Subcutaneous abdominal adipose tissue (tissue), 5 donors: ENCODE results near the gene TLE4.

ENCODE experiments used
- H3K27ac ChIP-seq: one replicate; pipeline ENCODE4 v1.7.0; 2013; ENCODE audit warnings: low read depth, mild to moderate bottlenecking, inconsistent platforms, low read length, moderate library complexity
- H3K27me3 ChIP-seq, 5 donors: one replicate each; pipeline ENCODE4 v1.7.0; 2013; ENCODE audit warnings: low read length in 5 of 5, inconsistent platforms in 1 of 5; ENCODE audit not compliant: control insufficient read depth in 5 of 5, insufficient read depth in 4 of 5
- H3K36me3 ChIP-seq, 5 donors: one replicate each; pipeline ENCODE4 v1.7.0; 2013; ENCODE audit warnings: low read length in 5 of 5; ENCODE audit not compliant: control insufficient read depth in 5 of 5, insufficient read depth in 5 of 5
- H3K4me1 ChIP-seq, 5 donors: one replicate each; pipeline ENCODE4 v1.7.0; 2013; ENCODE audit warnings: low read length in 5 of 5, mild to moderate bottlenecking in 3 of 5, moderate library complexity in 1 of 5; ENCODE audit not compliant: control insufficient read depth in 5 of 5, insufficient read depth in 5 of 5
- H3K4me3 ChIP-seq, 5 donors: one replicate each; pipeline ENCODE4 v1.7.0; 2013; ENCODE audit warnings: low read length in 5 of 5, low read depth in 1 of 5
- H3K9ac ChIP-seq, 5 donors: one replicate each; pipeline ENCODE4 v1.7.0; 2013; ENCODE audit warnings: low read length in 5 of 5, mild to moderate bottlenecking in 4 of 5, moderate library complexity in 3 of 5
- H3K9me3 ChIP-seq, 5 donors: one replicate each; pipeline ENCODE4 v1.7.0; 2013; ENCODE audit warnings: low read length in 5 of 5; ENCODE audit not compliant: control insufficient read depth in 5 of 5
- donor health status: healthy.
- donor health status: healthy.
- donor health status: healthy.
- donor health status: healthy.
- donor health status: healthy.

TLE4 gene

DNA sequence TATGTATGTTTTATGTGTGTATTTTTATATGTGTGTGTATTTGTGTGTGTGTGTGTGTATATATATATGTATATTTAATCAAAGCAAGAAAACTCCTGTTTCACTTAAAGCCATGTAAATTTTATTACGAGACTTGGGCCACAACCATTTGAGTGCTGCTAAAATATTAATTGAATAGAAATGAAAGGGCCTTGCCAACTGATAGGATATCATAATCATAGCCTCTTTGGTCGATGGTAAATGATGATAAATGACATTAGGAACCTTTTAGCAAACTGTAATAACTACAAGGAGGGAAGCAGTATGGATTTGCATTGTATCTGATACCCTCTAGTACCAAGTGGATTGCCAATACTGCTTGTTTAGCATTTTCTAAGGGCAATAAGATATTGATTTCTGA lies 7.9 kb downstream of the TLE4 start:
- no peak overlapping the region for H3K9ac ChIP-seq
- no peak overlapping the region for H3K27ac ChIP-seq
- H3K36me3 ChIP-seq = no peaks in the 10 kb centered on the region
- peaks cover 0 to 28% (median 8%) of the 10 kb centered on the region in 5 donors for H3K4me1 ChIP-seq
- no peaks in the 10 kb centered on the region for H3K9me3 ChIP-seq
- H3K4me3 ChIP-seq = no peak overlapping the region
- H3K27me3 ChIP-seq = no peaks in the 10 kb centered on the region

- no peak overlapping the region for H3K4me3 ChIP-seq
- no peaks in the 10 kb centered on the region for H3K9me3 ChIP-seq
- no peaks in the 10 kb centered on the region for H3K36me3 ChIP-seq
- H3K27me3 ChIP-seq = no peaks in the 10 kb centered on the region
- H3K4me1 ChIP-seq = peaks cover 0 to 25% (median 8%) of the 10 kb centered on the region in 5 donors
- H3K27ac ChIP-seq = no peak overlapping the region
- H3K9ac ChIP-seq = no peak overlapping the region
These were observed 8.3 kb downstream of the TLE4 start for GRCh38 chr9:79580055-79580454.

DNA sequence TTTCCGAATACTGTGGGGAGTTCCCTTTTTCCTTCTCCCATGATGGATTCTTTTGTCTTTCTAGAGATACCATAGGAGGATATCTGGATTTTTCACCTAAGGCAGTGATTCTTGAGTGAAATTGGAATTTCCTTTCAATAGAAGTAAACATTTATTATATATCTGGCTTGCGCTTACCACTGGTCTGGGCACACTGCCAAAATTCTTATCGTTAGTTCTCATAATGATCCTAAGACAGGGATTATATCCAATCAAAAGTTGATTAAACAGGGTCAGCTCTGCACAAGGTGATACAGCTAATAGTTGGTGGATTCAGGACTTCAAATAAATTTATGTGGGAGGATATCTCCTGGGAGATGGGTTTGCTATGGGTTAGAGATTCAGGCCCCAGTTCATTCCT lies 9.6 kb downstream of the TLE4 start:
- Histone ChIP-seq H3K27me3 (no peaks in the 10 kb centered on the region), H3K4me1 (peaks cover 0 to 25% (median 8%) of the 10 kb centered on the region in 5 donors), H3K36me3 (no peaks in the 10 kb centered on the region), H3K4me3 (no peak overlapping the region), H3K9ac (no peak overlapping the region), H3K9me3 (no peaks in the 10 kb centered on the region), H3K27ac (no peak overlapping the region)

DNA sequence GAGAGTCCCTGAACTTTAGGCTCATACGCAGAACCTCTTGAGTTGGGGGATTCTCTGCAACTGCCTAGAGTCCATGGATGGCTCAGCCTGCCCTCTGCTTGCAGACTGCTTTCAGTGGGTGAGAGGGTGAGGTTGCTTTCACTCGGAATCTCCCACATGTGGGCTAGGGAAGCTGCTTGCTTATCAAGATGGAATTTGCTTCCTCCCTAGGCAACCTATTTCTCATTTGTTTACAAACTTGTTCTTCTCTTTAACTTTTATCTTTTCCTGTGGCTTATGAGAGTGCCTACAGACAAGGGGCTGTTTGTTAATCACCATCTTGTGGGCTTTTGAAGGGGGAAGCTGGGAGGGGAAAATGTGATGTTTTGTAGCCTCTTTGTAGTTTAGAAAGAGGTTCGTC lies 10.0 kb downstream of the TLE4 start:
- no peak overlapping the region for H3K4me3 ChIP-seq
- no peaks in the 10 kb centered on the region for H3K36me3 ChIP-seq
- H3K9me3 ChIP-seq = no peaks in the 10 kb centered on the region
- H3K4me1 ChIP-seq = peaks cover 0 to 25% (median 8%) of the 10 kb centered on the region in 5 donors
- H3K9ac ChIP-seq = no peak overlapping the region
- no peak overlapping the region for H3K27ac ChIP-seq
- H3K27me3 ChIP-seq = no peaks in the 10 kb centered on the region

GRCh38 chr9:79583952-79584654 lies 12.3 kb downstream of the TLE4 start:
- Histone ChIP-seq H3K27ac (no peak overlapping the region), H3K4me1 (peaks cover 0 to 21% (median 8%) of the 10 kb centered on the region in 5 donors), H3K9ac (no peak overlapping the region), H3K9me3 (no peaks in the 10 kb centered on the region), H3K4me3 (no peak overlapping the region), H3K27me3 (no peaks in the 10 kb centered on the region), H3K36me3 (no peaks in the 10 kb centered on the region)

DNA sequence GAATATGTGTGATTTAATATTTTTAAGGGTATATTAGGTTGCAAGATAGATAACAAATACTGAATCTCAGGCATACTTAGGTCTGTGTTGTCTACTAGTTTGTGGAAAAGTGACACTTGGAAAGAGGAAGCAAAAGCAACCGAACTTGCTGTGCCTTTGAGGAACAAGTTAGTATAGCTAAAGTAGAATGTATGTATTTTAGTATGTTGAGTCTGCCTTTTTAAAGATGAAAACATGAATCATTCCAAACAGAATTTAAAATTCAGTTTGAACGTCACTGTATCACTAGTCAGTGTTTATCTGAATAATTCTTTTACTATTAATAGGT lies 12.9 kb downstream of the TLE4 start:
- Histone ChIP-seq H3K27ac (no peak overlapping the region), H3K9me3 (no peaks in the 10 kb centered on the region), H3K27me3 (no peaks in the 10 kb centered on the region), H3K9ac (no peak overlapping the region), H3K36me3 (no peaks in the 10 kb centered on the region), H3K4me1 (peaks cover 0 to 21% (median 8%) of the 10 kb centered on the region in 5 donors), H3K4me3 (no peak overlapping the region)

DNA sequence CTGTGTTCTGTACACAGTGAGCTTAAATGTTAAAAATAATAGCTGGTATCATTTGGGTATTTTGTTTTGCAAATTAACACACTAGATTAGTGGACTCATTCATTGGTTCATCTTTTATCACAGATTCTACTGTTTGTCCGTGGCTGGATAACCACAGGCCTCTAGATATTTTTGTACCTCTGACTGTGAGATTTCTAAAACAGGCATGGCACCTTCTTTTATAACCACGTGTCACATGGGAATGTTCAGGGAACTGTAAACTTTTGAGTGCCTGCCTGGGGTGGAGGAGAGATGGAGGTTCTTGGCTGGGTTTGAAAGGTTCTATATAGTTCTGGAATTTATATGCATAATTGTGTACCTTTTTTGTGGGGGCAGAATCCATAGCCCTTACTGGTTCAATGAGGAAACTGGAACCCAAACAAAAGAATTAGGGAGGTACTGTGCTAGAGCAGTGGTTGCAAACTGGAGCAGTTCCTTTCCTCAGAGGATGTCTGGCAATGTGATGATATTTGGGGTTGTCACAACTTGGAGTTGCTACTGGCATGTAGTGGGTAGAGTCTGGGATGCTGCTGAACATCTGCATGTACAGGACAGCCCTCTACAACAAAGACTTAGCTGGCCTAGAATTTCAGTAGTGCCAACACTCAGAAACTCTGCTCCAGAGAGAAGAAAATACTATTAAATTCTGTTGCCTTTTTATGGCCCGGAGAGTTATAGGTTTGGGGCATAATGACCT lies 16.9 kb downstream of the TLE4 start:
- H3K9ac ChIP-seq = no peak overlapping the region
- no peak overlapping the region for H3K27ac ChIP-seq
- peaks cover 0 to 9% (median 0%) of the 10 kb centered on the region in 5 donors for H3K4me1 ChIP-seq
- no peaks in the 10 kb centered on the region for H3K36me3 ChIP-seq
- H3K9me3 ChIP-seq = no peaks in the 10 kb centered on the region
- H3K27me3 ChIP-seq = no peaks in the 10 kb centered on the region
- no peak overlapping the region for H3K4me3 ChIP-seq

GRCh38 chr9:79591458-79591857 lies 19.7 kb downstream of the TLE4 start:
- Histone ChIP-seq H3K9ac (no peak overlapping the region), H3K4me3 (no peak overlapping the region), H3K27ac (no peak overlapping the region), H3K36me3 (no peaks in the 10 kb centered on the region), H3K4me1 (peaks cover 0 to 3% (median 0%) of the 10 kb centered on the region in 5 donors), H3K27me3 (no peaks in the 10 kb centered on the region), H3K9me3 (no peaks in the 10 kb centered on the region)

DNA sequence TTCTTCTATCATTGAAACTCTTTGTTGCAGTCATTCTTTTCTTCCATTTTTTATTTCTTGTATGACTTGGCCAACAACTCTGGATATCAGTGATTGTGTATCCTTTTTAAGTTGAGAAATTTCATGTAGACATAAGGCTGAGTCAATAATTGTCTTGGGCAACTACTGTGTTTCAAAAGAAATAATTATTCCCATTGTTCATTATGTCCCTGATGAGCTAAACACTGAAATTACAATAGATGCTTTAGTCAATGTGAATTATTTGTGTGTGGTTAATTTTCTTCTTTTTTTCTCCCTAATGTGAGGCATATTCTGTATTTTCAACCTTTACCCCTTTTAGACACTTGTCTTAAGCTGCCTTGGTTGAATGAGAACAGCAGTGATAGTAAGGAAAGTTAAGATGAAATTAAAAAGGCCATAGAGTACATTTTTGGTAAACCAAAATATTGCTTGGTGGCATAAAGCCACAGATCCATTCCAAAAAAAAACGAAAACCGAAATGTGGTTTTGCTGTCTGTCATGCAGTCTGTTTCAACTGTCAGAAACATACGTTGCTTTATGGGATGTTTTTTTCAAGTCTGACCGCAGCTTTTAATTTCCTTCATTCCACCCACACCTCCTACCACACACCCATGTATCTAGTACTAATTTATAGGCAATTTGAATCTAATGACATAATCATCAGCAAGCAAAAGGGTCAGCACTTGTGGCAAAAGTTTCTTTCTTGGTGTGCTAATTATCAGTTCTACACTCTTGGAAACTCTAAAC lies 21.1 kb downstream of the TLE4 start:
- Histone ChIP-seq H3K9me3 (no peaks in the 10 kb centered on the region), H3K4me3 (no peak overlapping the region), H3K27me3 (no peaks in the 10 kb centered on the region), H3K9ac (no peak overlapping the region), H3K36me3 (no peaks in the 10 kb centered on the region), H3K4me1 (peaks cover 0 to 3% (median 0%) of the 10 kb centered on the region in 5 donors), H3K27ac (no peak overlapping the region)
